ENCODE measurements around the gene EXOC2. TPM values are rescaled to one million over a fixed set of nuclear protein-coding genes. Genes with fewer than 3 reads are reported as not detected.

Gene EXOC2
- total RNA-seq, 1 donor from 2014 or later: 46.5 TPM

DNA sequence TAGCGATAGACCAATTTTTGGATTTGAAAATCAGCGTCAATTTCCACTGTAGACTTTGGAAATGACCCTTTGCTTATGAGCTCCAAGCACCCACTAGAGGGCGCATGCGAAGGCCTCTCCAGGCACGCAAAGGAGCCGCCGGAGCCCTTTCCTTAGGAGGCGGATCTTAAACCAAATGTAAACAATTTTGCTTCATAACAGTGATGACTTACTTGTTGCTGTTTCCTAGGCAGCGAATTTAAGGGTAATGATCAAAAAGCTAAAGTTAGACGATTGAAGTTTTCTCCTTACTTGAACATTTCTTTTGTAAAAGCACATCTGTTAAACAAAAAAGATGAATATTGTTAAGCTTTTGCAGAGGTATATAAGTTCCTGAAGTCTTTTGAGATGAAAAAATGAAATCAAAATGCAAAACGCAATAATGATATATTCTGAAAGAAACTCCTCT lies 29.2 kb upstream of the EXOC2 start:
- H3K9ac ChIP-seq: no peak overlapping the region
- no peaks in the 10 kb centered on the region for H3K36me3 ChIP-seq
- H3K4me1 Mint-ChIP-seq: no peaks in the 10 kb centered on the region
- H3K27ac ChIP-seq: no peak overlapping the region
- H3K36me3 Mint-ChIP-seq: no peaks in the 10 kb centered on the region
- peak overlapping the region; percentile 4 for H2AFZ ChIP-seq (replicated peaks)
- no peak overlapping the region for H3K27ac Mint-ChIP-seq
- peak; percentile 88 for DNase-seq (ENCODE audit: low spot score)
- H3K4me3 ChIP-seq: no peak overlapping the region
- no peaks in the 10 kb centered on the region for H3K79me2 ChIP-seq (ENCODE audit: low read depth)
- TF ChIP-seq EZH2phosphoT487 (IDR thresholded peaks at IDR 0.05) (no peak), CTCF (IDR thresholded peaks at IDR 0.05) (peak; percentile 99)
- H3K4me1 ChIP-seq: no peaks in the 10 kb centered on the region
- H3K9me3 Mint-ChIP-seq: no peaks in the 10 kb centered on the region
- no peaks in the 10 kb centered on the region for H3K9me3 ChIP-seq (ENCODE audit: low read depth)
- H3K27me3 Mint-ChIP-seq (ENCODE audit: insufficient read depth, low read depth): peaks cover 2% of the 10 kb centered on the region
- no peaks in the 10 kb centered on the region for H3K27me3 ChIP-seq
- no peaks in the 10 kb centered on the region for H4K20me1 ChIP-seq (ENCODE audit: low read depth)
- H3F3A ChIP-seq (ENCODE audit: low read depth): no peaks in the 10 kb centered on the region
- no peak overlapping the region for H3K4me2 ChIP-seq
- H3K4me3 Mint-ChIP-seq: no peak overlapping the region

- H3K27ac ChIP-seq: no peak overlapping the region
- H3K9ac ChIP-seq: no peak overlapping the region
- H3K9me3 ChIP-seq (ENCODE audit: low read depth): no peaks in the 10 kb centered on the region
- Mint-ChIP-seq H3K27me3 (ENCODE audit: insufficient read depth, low read depth) (peaks cover 2% of the 10 kb centered on the region), H3K27ac (no peak overlapping the region), H3K36me3 (no peaks in the 10 kb centered on the region), H3K4me1 (no peaks in the 10 kb centered on the region), H3K4me3 (no peak overlapping the region), H3K9me3 (no peaks in the 10 kb centered on the region)
- no peak overlapping the region for H3K4me3 ChIP-seq
- no peaks in the 10 kb centered on the region for H3K79me2 ChIP-seq (ENCODE audit: low read depth)
- no peak overlapping the region for H2AFZ ChIP-seq (replicated peaks)
- TF ChIP-seq CTCF (IDR thresholded peaks at IDR 0.05) (no peak), EZH2phosphoT487 (IDR thresholded peaks at IDR 0.05) (no peak), EZH2 (IDR thresholded peaks at IDR 0.05) (no peak)
- H3F3A ChIP-seq (ENCODE audit: low read depth): no peaks in the 10 kb centered on the region
- no peaks in the 10 kb centered on the region for H3K27me3 ChIP-seq
- H4K20me1 ChIP-seq (ENCODE audit: low read depth): no peaks in the 10 kb centered on the region
- DNase-seq (ENCODE audit: low spot score): no peak
- no peaks in the 10 kb centered on the region for H3K4me1 ChIP-seq
- H3K4me2 ChIP-seq: no peak overlapping the region
- H3K36me3 ChIP-seq: no peaks in the 10 kb centered on the region
Observed at GRCh38 chr6:718345-718744, 25.4 kb upstream of the EXOC2 start.

DNA sequence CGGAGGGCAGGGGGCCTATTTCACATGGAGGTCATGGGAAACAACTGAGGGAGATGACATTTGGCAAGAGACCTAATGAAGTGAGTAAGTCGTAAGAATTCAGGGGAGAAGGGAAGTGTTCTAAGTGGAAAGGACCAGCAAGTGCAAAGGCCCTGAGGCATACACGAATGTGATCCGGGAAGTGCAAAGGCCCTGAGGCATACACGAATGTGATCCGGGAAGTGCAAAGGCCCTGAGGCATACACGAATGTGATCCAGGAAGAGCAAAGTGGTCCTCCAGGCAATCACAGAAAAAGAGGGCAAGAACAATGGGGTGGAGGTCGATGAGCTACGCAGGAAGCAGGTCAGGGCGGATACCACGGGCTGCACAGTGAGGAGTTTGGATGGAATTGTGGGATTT lies 24.2 kb upstream of the EXOC2 start:
- no peaks in the 10 kb centered on the region for H3K79me2 ChIP-seq (ENCODE audit: low read depth)
- no peaks in the 10 kb centered on the region for H3K9me3 ChIP-seq (ENCODE audit: low read depth)
- no peaks in the 10 kb centered on the region for H3K27me3 ChIP-seq
- Mint-ChIP-seq H3K36me3 (no peaks in the 10 kb centered on the region), H3K4me1 (no peaks in the 10 kb centered on the region), H3K27me3 (ENCODE audit: insufficient read depth, low read depth) (peaks cover 2% of the 10 kb centered on the region), H3K9me3 (no peaks in the 10 kb centered on the region), H3K4me3 (no peak overlapping the region), H3K27ac (no peak overlapping the region)
- no peak overlapping the region for H3K9ac ChIP-seq
- DNase-seq (ENCODE audit: low spot score): no peak
- H3K27ac ChIP-seq: no peak overlapping the region
- no peaks in the 10 kb centered on the region for H3F3A ChIP-seq (ENCODE audit: low read depth)
- no peak for TF ChIP-seq EZH2phosphoT487 (IDR thresholded peaks at IDR 0.05)
- TF ChIP-seq EZH2 (IDR thresholded peaks at IDR 0.05): no peak
- TF ChIP-seq CTCF (IDR thresholded peaks at IDR 0.05): no peak
- H3K4me2 ChIP-seq: no peak overlapping the region
- no peaks in the 10 kb centered on the region for H4K20me1 ChIP-seq (ENCODE audit: low read depth)
- no peak overlapping the region for H2AFZ ChIP-seq (replicated peaks)
- H3K4me3 ChIP-seq: no peak overlapping the region
- no peaks in the 10 kb centered on the region for H3K36me3 ChIP-seq
- H3K4me1 ChIP-seq: no peaks in the 10 kb centered on the region
